Effector memory CD4-positive, alpha-beta T cell (primary cell): Measurements from ENCODE around the gene WDR11.

Experiments
- DNase-seq, 3 donors: peaks; one replicate each; pipeline ENCODE4 v3.0.0-alpha.2; 2020
- H3K27ac ChIP-seq: 2 replicates; pipeline ENCODE4 v1.7.0; 2013; ENCODE audit warnings: mild to moderate bottlenecking, low read length, moderate library complexity; ENCODE audit not compliant: insufficient read depth, poor library complexity, severe bottlenecking
- H3K27me3 ChIP-seq: replicated peaks from 2 replicates; pipeline ENCODE4 v1.7.0; 2013; ENCODE audit warnings: mild to moderate bottlenecking, low read length; ENCODE audit not compliant: insufficient read depth, control insufficient read depth, poor library complexity, severe bottlenecking
- H3K36me3 ChIP-seq: 2 replicates; pipeline ENCODE4 v1.7.0; 2013; ENCODE audit warnings: mild to moderate bottlenecking, low read length, moderate library complexity; ENCODE audit not compliant: control insufficient read depth, insufficient read depth
- H3K4me1 ChIP-seq: 2 replicates; pipeline ENCODE4 v1.7.0; 2013; ENCODE audit warnings: low read length, mild to moderate bottlenecking; ENCODE audit not compliant: control insufficient read depth, insufficient read depth, poor library complexity, severe bottlenecking
- H3K4me3 ChIP-seq: 2 replicates; pipeline ENCODE4 v1.7.0; 2013; ENCODE audit warnings: low read length, low read depth, mild to moderate bottlenecking; ENCODE audit not compliant: insufficient read depth, poor library complexity, severe bottlenecking
- H3K9me3 ChIP-seq: 2 replicates; pipeline ENCODE4 v1.7.0; 2013; ENCODE audit warnings: mild to moderate bottlenecking, low read length, moderate library complexity; ENCODE audit not compliant: control insufficient read depth

WDR11 gene

GRCh38 chr10:120824881-120825309 is 26.3 kb upstream of the WDR11 start:
- Histone ChIP-seq H3K9me3 (no peaks in the 10 kb centered on the region), H3K27ac (no peak overlapping the region), H3K27me3 (no peaks in the 10 kb centered on the region), H3K4me3 (no peak overlapping the region), H3K4me1 (no peaks in the 10 kb centered on the region), H3K36me3 (no peaks in the 10 kb centered on the region)
- DNase-seq: no peak

- H3K36me3 ChIP-seq: no peaks in the 10 kb centered on the region
- no peaks in the 10 kb centered on the region for H3K27me3 ChIP-seq
- H3K27ac ChIP-seq: no peak overlapping the region
- no peak for DNase-seq
- H3K9me3 ChIP-seq: no peaks in the 10 kb centered on the region
- H3K4me1 ChIP-seq: no peaks in the 10 kb centered on the region
- H3K4me3 ChIP-seq: no peak overlapping the region
Observed at GRCh38 chr10:120825878-120826769, 25.0 kb upstream of the WDR11 start.

- no peak for DNase-seq
- Histone ChIP-seq H3K36me3 (no peaks in the 10 kb centered on the region), H3K27ac (no peak overlapping the region), H3K9me3 (no peaks in the 10 kb centered on the region), H3K4me3 (no peak overlapping the region), H3K4me1 (no peaks in the 10 kb centered on the region), H3K27me3 (no peaks in the 10 kb centered on the region)
Observed at GRCh38 chr10:120827251-120827875, 23.8 kb upstream of the WDR11 start.

- DNase-seq: no peak
- H3K27ac ChIP-seq: no peak overlapping the region
- H3K4me1 ChIP-seq: no peaks in the 10 kb centered on the region
- H3K36me3 ChIP-seq: no peaks in the 10 kb centered on the region
- H3K27me3 ChIP-seq: no peaks in the 10 kb centered on the region
- H3K4me3 ChIP-seq: no peak overlapping the region
- no peaks in the 10 kb centered on the region for H3K9me3 ChIP-seq
Observed at GRCh38 chr10:120828763-120829319, 22.3 kb upstream of the WDR11 start.

GRCh38 chr10:120832106-120832505 is 19.1 kb upstream of the WDR11 start:
- H3K4me1 ChIP-seq: no peaks in the 10 kb centered on the region
- DNase-seq: no peak
- H3K27ac ChIP-seq: no peak overlapping the region
- no peaks in the 10 kb centered on the region for H3K27me3 ChIP-seq
- H3K9me3 ChIP-seq: no peaks in the 10 kb centered on the region
- H3K36me3 ChIP-seq: no peaks in the 10 kb centered on the region
- H3K4me3 ChIP-seq: no peak overlapping the region

- H3K36me3 ChIP-seq: no peaks in the 10 kb centered on the region
- no peaks in the 10 kb centered on the region for H3K4me1 ChIP-seq
- no peaks in the 10 kb centered on the region for H3K27me3 ChIP-seq
- no peak overlapping the region for H3K27ac ChIP-seq
- H3K9me3 ChIP-seq: no peaks in the 10 kb centered on the region
- no peak overlapping the region for H3K4me3 ChIP-seq
- DNase-seq: no peak
Observed at GRCh38 chr10:120833222-120833928, 17.8 kb upstream of the WDR11 start.

GRCh38 chr10:120835603-120836002 is 15.6 kb upstream of the WDR11 start:
- Histone ChIP-seq H3K4me1 (no peaks in the 10 kb centered on the region), H3K27ac (no peak overlapping the region), H3K27me3 (no peaks in the 10 kb centered on the region), H3K4me3 (no peak overlapping the region), H3K9me3 (no peaks in the 10 kb centered on the region), H3K36me3 (no peaks in the 10 kb centered on the region)
- no peak for DNase-seq

- no peak overlapping the region for H3K27ac ChIP-seq
- H3K4me3 ChIP-seq: no peak overlapping the region
Observed at GRCh38 chr10:120838941-120839340, 12.2 kb upstream of the WDR11 start.

GRCh38 chr10:120841522-120842189 is 9.5 kb upstream of the WDR11 start:
- no peaks in the 10 kb centered on the region for H3K4me1 ChIP-seq
- H3K27ac ChIP-seq: no peak overlapping the region
- no peaks in the 10 kb centered on the region for H3K36me3 ChIP-seq
- no peak overlapping the region for H3K4me3 ChIP-seq
- no peaks in the 10 kb centered on the region for H3K9me3 ChIP-seq
- no peak for DNase-seq
- H3K27me3 ChIP-seq: no peaks in the 10 kb centered on the region

More at GRCh38 chr10:120838941-120839340, 12.2 kb upstream of the WDR11 start:
- DNase-seq: no peak
- no peaks in the 10 kb centered on the region for H3K27me3 ChIP-seq
- H3K36me3 ChIP-seq: no peaks in the 10 kb centered on the region
- H3K4me1 ChIP-seq: no peaks in the 10 kb centered on the region
- H3K9me3 ChIP-seq: no peaks in the 10 kb centered on the region
